ENCODE results near the gene ARL6IP4. TPM values are rescaled to one million over a fixed set of nuclear protein-coding genes. Genes with fewer than 3 reads are reported as not detected.

Gene ARL6IP4
- total RNA-seq, 1 experiment from 2014 or later = 189 TPM

GRCh38 chr12:122996621-122997342 is 16.3 kb downstream of the ARL6IP4 start:
- Histone ChIP-seq H3K36me3 (ENCODE audit: insufficient read depth, low read length, poor library complexity, severe bottlenecking) (no peaks in the 10 kb centered on the region), H3K9me3 (ENCODE audit: low read depth, low read length, poor library complexity, severe bottlenecking) (no peaks in the 10 kb centered on the region), H3K4me1 (ENCODE audit: insufficient read depth, low read length, poor library complexity, severe bottlenecking) (no peaks in the 10 kb centered on the region), H3K27ac (ENCODE audit: low read depth, low read length, poor library complexity, severe bottlenecking) (no peak overlapping the region), H3K27me3 (replicated peaks; ENCODE audit: insufficient read depth, low read depth, low read length, poor library complexity) (no peaks in the 10 kb centered on the region), H3K4me3 (ENCODE audit: low read depth, low read length, poor library complexity, severe bottlenecking) (no peak overlapping the region)
- TF ChIP-seq CTCF (conservative IDR thresholded peaks at IDR 0.05; ENCODE audit: low read depth, low read length) = no peak
- TF ChIP-seq EZH2 (IDR thresholded peaks at IDR 0.05; ENCODE audit: borderline replicate concordance, low read depth, low read length, poor library complexity, severe bottlenecking) = no peak
- no peak for DNase-seq (ENCODE audit: low spot score)
- no TSS peak for BruUV-seq (replicated peaks)
- CTCF ChIA-PET = no interaction called here
- intact Hi-C loops (cut with micrococcal nuclease; ENCODE audit: unreplicated experiment) = no loop called here
- POLR2A ChIA-PET (ENCODE audit: low non-redundant PET) = no interaction called here

GRCh38 chr12:122997343-122998250 is 17.1 kb downstream of the ARL6IP4 start:
- no peaks in the 10 kb centered on the region for H3K4me1 ChIP-seq (ENCODE audit: insufficient read depth, low read length, poor library complexity, severe bottlenecking)
- H3K36me3 ChIP-seq (ENCODE audit: insufficient read depth, low read length, poor library complexity, severe bottlenecking) = no peaks in the 10 kb centered on the region
- no TSS peak for BruUV-seq (replicated peaks)
- CTCF ChIA-PET = no interaction called here
- no peak for TF ChIP-seq EZH2 (IDR thresholded peaks at IDR 0.05; ENCODE audit: borderline replicate concordance, low read depth, low read length, poor library complexity, severe bottlenecking)
- no peak for TF ChIP-seq CTCF (conservative IDR thresholded peaks at IDR 0.05; ENCODE audit: low read depth, low read length)
- intact Hi-C loops (cut with micrococcal nuclease; ENCODE audit: unreplicated experiment) = no loop called here
- H3K27ac ChIP-seq (ENCODE audit: low read depth, low read length, poor library complexity, severe bottlenecking) = no peak overlapping the region
- POLR2A ChIA-PET (ENCODE audit: low non-redundant PET) = no interaction called here
- no peak overlapping the region for H3K4me3 ChIP-seq (ENCODE audit: low read depth, low read length, poor library complexity, severe bottlenecking)
- H3K27me3 ChIP-seq (replicated peaks; ENCODE audit: insufficient read depth, low read depth, low read length, poor library complexity) = no peaks in the 10 kb centered on the region
- no peak for DNase-seq (ENCODE audit: low spot score)
- no peaks in the 10 kb centered on the region for H3K9me3 ChIP-seq (ENCODE audit: low read depth, low read length, poor library complexity, severe bottlenecking)

- no peak overlapping the region for H3K27ac ChIP-seq (ENCODE audit: low read depth, low read length, poor library complexity, severe bottlenecking)
- no peaks in the 10 kb centered on the region for H3K9me3 ChIP-seq (ENCODE audit: low read depth, low read length, poor library complexity, severe bottlenecking)
- BruUV-seq (replicated peaks) = no TSS peak
- no peaks in the 10 kb centered on the region for H3K27me3 ChIP-seq (replicated peaks; ENCODE audit: insufficient read depth, low read depth, low read length, poor library complexity)
- DNase-seq (ENCODE audit: low spot score) = no peak
- POLR2A ChIA-PET (ENCODE audit: low non-redundant PET) = no interaction called here
- no peaks in the 10 kb centered on the region for H3K36me3 ChIP-seq (ENCODE audit: insufficient read depth, low read length, poor library complexity, severe bottlenecking)
- H3K4me3 ChIP-seq (ENCODE audit: low read depth, low read length, poor library complexity, severe bottlenecking) = no peak overlapping the region
- TF ChIP-seq CTCF (conservative IDR thresholded peaks at IDR 0.05; ENCODE audit: low read depth, low read length) (no peak), EZH2 (IDR thresholded peaks at IDR 0.05; ENCODE audit: borderline replicate concordance, low read depth, low read length, poor library complexity, severe bottlenecking) (no peak)
- CTCF ChIA-PET = no interaction called here
- intact Hi-C loops (cut with micrococcal nuclease; ENCODE audit: unreplicated experiment) = no loop called here
- H3K4me1 ChIP-seq (ENCODE audit: insufficient read depth, low read length, poor library complexity, severe bottlenecking) = no peaks in the 10 kb centered on the region
Measured at GRCh38 chr12:122998316-122998715, 17.8 kb downstream of the ARL6IP4 start.

Data from A673 (cell line).